HG03045 (cell line): ENCODE results near the gene DGCR2.

Source experiments
- ATAC-seq: cut with Tn5 transposase; IDR thresholded peaks from one replicate; pipeline ENCODE4 v1.9.1; 2021; ENCODE audit warnings: mild to moderate bottlenecking, moderate library complexity; ENCODE audit not compliant: unreplicated experiment

Gene DGCR2

GRCh38 chr22:19128946-19129727 lies 6.9 kb upstream of the DGCR2 start:
- ATAC-seq, result no peak

GRCh38 chr22:19128009-19128401 lies 5.8 kb upstream of the DGCR2 start:
- no peak for ATAC-seq

- ATAC-seq, result no peak
These were observed 5.3 kb upstream of the DGCR2 start for GRCh38 chr22:19127329-19128008.

- ATAC-seq, result no peak
These were observed 4.4 kb upstream of the DGCR2 start for GRCh38 chr22:19126309-19127273.

- ATAC-seq, result no peak
These were observed 3.5 kb upstream of the DGCR2 start for GRCh38 chr22:19125474-19126308.

- ATAC-seq, result no peak
These were observed 2.8 kb upstream of the DGCR2 start for GRCh38 chr22:19125011-19125410.

DNA sequence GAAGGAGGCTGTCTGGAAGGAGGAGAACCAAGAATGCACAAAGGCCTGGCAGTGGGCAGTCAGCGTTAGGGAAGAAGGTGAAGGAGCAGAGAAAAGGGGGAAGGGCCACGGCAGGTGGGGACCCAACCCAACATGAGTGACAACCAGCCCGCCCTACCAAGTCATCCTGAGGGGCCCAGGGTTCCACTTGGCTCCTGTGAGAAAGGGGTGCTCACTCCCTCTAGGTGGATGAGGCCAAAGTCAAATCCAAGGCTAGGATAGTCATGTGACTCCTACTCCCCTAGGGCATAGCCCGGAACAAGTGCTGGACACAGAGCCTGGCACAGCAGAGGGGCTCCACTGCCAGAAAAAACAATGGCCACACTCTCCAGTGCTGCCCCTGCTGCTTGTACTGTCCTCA lies 2.2 kb upstream of the DGCR2 start:
- no peak for ATAC-seq

- ATAC-seq, result no peak
These were observed 1.7 kb upstream of the DGCR2 start for GRCh38 chr22:19123936-19124335.

DNA sequence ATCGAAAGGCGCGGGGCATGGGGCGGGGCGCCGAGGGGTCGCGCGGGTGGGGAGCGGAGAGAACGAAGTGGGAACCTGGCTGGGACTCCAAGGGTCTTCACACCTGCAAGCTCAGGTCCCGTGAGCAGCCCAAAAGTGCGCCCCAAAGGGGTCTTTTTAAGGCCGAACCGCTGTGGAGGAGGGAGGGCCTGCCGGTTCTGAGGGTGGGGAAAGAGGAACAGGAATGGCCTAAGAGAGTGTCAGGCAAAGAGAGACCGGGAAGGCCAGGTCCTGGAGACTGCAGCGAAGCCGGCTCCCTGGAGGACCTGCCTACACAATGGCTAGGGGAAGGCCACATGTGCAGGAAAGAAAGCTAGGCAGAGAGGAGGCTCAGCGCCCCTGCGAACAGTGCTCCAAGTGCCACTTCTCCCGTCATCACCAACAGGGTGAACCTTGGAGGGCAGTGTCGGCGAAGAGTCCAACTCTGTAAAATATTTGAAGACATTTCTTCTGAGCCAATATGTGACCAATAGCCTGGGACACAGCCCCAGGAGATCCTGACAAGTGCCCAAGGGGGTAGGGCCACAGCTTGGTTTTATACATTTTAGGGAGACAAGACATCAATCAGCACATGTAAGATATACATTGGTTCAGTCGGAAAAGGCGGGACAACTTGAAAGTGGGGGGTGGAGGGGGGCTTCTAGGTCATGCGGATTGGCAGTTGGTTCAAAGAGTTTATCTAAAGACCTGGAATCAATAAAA lies 710 bp upstream of the DGCR2 start:
- ATAC-seq, result no peak

DNA sequence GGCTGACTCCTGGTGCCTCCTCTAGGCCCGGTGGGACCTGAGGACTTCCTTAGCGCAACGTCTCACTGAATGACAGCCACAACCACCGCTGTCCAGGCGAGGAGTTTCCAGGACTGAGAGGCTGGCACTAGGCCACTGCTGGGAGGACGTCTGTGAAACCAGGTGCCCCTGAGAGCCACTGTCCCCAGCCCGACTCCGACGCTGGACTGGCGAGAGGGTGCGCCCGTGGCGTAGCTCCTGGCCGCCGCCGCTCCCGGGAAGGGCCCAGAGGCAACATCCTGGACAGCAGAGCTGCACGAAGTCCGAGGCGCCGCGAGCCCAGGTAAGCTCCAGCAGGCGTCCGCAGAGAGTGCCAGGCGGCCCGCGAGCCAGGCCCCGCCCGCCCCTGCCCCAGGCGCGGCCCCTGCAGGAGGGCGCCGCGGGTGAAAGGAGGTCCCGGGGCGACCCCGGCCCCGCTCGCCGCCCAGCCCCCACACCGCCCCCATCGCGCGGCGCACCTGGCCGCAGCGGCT lies 525 bp downstream of the DGCR2 start:
- peak; percentile 18 for ATAC-seq

DNA sequence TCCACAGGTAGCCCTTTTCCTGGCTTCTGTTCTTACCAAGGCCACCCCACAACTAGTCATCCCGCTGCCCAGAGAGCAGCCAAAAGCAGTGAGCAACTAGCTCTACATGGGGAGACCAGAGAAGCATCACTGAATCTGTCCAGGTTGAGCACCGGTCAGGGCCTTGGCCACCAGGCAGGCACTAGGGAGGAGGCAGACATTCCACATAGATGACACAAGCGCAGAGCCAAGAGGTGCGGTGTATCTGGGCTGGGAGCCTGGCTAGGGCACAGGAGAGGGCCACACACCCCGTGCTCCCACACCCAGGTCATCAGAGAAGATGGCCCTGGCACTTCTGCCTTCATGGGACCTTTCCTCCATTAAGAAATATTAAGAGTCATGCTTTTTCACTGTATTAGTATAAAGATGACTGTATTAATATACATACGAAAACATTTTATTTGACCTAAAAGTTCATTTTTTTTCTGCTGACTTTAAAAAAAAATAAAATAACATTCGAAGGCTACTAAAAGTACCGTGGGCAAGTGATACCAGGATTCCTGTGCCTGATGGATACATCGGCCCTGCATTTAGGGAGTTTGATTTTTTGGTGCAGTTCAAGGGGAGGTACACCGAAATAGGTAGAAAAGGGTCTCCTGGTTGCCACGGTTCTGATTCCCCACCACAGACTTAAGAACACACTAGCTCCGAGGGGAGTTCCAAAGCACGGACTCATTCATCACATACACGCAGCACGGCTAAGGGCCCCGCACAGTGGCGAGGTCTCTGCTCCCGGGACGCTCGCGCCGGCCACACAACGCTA lies 1.2 kb downstream of the DGCR2 start:
- ATAC-seq, result no peak

DNA sequence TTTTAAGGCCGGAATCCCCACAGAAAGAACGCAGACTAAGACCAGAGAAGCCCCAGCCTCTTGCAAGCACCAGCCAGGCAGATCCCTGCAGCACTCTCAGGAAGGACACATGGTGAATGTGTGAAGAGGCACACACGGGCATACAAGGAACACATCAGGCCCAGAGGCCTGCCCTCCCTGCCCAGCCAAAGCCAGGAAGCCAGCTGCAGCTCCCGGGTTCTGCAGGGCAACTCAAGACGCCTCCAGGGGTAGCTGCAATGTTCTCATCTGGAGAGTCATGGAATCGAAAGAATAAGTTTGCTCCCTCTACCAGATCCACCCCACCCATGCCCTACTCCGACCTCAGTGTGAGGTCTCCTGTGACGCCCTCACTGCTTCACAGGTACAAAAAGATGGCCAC lies 2.3 kb downstream of the DGCR2 start:
- no peak for ATAC-seq

DNA sequence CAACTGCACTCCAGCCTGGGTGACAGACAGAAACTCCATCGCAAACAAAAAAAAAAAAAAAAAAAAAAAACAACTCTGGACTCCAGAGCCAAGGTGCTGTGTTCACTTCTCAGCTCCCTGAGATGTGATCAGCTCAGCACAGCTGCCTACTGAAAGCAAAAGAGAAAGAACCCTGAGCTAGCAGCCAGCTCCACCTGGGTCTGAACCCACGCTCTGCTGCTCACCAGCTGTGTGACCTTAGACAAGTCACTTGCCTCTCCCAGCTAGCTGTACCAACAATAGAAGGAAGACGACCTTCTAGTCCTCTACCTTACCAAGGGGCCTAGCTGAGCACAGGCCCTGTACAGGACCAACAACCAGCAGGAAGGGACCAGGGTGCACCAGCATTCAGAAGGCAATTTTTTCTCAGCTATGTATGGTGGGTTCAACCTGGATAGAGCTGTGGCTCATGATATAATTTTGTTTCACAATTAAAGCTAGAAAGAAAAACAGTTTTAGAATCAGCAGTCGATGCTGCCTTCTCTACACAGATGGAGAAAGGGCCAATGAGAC lies 3.8 kb downstream of the DGCR2 start:
- ATAC-seq, result no peak

- no peak for ATAC-seq
These were observed 5.1 kb downstream of the DGCR2 start for GRCh38 chr22:19117111-19117512.

DNA sequence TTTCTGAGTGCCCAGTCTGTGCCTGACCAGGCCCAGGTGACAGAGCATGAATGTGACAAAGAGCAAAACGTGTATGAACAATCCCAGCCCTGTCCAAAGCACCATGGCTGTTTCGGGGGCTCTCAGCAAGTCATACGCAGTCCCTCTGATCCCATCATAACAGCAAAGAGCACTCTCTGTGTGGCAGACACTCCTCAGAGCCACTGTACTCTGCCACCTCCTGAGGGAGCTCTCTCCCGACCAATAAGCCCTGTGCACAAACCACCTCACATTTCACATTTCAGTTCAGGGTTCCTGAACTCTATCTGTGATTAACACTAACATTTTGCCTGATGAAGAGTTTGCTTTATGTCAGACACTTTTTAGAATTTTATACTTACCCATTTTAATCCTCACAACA lies 6.6 kb downstream of the DGCR2 start:
- ATAC-seq, result no peak

DNA sequence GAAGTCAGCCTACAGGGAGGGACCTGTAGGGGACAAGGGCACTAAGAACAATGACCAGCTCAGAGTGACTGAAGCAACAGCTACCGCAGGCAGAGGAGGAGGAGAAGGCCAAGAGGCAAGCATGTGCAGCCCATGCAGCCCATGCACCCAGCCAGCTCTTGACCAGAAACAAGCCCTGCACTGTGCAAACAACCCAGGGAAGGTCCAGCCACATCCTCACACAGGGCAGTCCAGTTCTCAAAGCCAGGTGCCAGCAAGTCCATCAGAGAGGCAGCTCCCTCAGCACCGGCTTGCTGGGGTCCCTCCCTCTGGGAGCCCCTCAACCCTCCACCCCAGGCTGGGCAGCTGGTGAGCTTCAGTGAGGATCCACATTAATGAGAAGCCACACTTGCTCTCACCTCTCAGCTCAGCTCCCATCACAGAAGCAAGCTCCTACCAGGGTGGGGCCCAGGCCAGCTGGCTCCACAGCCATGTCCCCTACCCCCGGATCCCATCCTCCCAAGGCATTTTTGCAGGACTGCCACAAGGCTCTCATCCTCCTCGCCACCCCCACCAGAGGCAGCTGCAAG lies 7.1 kb downstream of the DGCR2 start:
- ATAC-seq, result no peak

DNA sequence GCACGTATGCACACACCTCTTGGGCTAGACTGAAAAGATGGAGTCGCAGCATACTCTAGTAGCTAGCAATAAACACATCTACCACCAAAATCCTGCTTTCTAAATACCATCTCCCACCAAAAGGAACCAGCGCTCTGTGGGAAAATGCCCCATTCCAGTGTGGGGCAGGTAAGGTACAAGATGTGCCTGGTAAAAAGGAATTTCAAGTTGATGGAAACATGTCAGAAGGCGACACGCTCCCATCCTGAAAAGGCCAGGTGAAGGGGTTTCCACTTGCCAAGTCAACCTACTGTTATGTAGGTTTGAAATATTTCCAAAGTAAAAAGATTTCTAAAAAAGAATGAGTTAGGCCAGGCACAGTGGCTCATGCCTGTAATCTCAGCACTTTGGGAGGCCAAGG lies 8.8 kb downstream of the DGCR2 start:
- no peak for ATAC-seq

GRCh38 chr22:19111584-19111983 lies 10.6 kb downstream of the DGCR2 start:
- ATAC-seq, result no peak
